ENCODE data around the gene LURAP1L.

- TF ChIP-seq EZH2 (IDR thresholded peaks at IDR 0.05) (no peak), POLR2AphosphoS5 (IDR thresholded peaks at IDR 0.05; ENCODE audit: borderline replicate concordance, low read depth, low read length) (no peak)
These were observed 41.9 kb downstream of the LURAP1L start for GRCh38 chr9:12816656-12817101.

Measured in SK-N-MC (cell line).